Lower lobe of right lung (tissue), 2 donors: ENCODE results near the gene NYAP1. TPM values are rescaled to one million over a fixed set of nuclear protein-coding genes. Genes with fewer than 3 reads are reported as not detected.

ENCODE experiments used
- ATAC-seq, 2 donors: fragments of 200-7000 bp; cut with Tn5 transposase; one replicate each; pipeline ENCODE4 v1.9.1; 2020 to 2022; ENCODE audit warnings: mild to moderate bottlenecking in 2 of 2, moderate library complexity in 2 of 2
- DNase-seq: peaks from one replicate; pipeline ENCODE4 v3.0.0-alpha.2; 2020
- H3K27ac ChIP-seq: fragments of 200-600 bp; one replicate; pipeline ENCODE4 v1.8.0; 2022
- H3K27me3 ChIP-seq: fragments of 200-600 bp; one replicate; pipeline ENCODE4 v1.8.0; 2022; ENCODE audit warnings: low read depth
- H3K36me3 ChIP-seq: fragments of 200-600 bp; one replicate; pipeline ENCODE4 v1.8.0; 2022; ENCODE audit warnings: mild to moderate bottlenecking
- H3K4me1 ChIP-seq: fragments of 200-600 bp; one replicate; pipeline ENCODE4 v1.8.0; 2022
- H3K4me3 ChIP-seq: fragments of 200-600 bp; one replicate; pipeline ENCODE4 v1.8.0; 2022; ENCODE audit warnings: mild to moderate bottlenecking
- H3K9me3 ChIP-seq: fragments of 200-600 bp; one replicate; pipeline ENCODE4 v1.8.0; 2022
- CTCF ChIP-seq: fragments of 200-600 bp; IDR thresholded peaks from one replicate; pipeline ENCODE4 v1.8.0; 2022; ENCODE audit warnings: antibody characterized with exemption, mild to moderate bottlenecking
- intact Hi-C: fragments of 100-400 bp; cut with DNase I; formaldehyde crosslinking; loops from one replicate; pipeline ENCODE4 v1.11.0; 2022
- total RNA-seq: library from RNA; stranded (reverse); fragmentation: NEBNext Ultra II Directional; extraction: Animal tissue kit (Norgen Biotek cat#: 25700); gene quantifications from one replicate; pipeline ENCODE4 v1.2.1, GENCODE V29; 2021
- donor health status: DM: no; HTN: yes; CAD: no; lungs with severe emphysema.

NYAP1 gene
- total RNA-seq, 1 donor from 2014 or later: 1.1 TPM

- no peak for TF ChIP-seq CTCF
- Histone ChIP-seq H3K4me3 (no peak overlapping the region), H3K27me3 (no peaks in the 10 kb centered on the region), H3K4me1 (peaks cover 23% of the 10 kb centered on the region), H3K9me3 (no peaks in the 10 kb centered on the region), H3K36me3 (peaks cover 37% of the 10 kb centered on the region), H3K27ac (peak overlapping the region; percentile 31)
- no peak for DNase-seq
- peak in 1 of 2 donors; percentile 1 for ATAC-seq
- intact Hi-C loops: no loop called here
These were observed 18.4 kb upstream of the NYAP1 start for GRCh38 chr7:100465299-100465698.

DNA sequence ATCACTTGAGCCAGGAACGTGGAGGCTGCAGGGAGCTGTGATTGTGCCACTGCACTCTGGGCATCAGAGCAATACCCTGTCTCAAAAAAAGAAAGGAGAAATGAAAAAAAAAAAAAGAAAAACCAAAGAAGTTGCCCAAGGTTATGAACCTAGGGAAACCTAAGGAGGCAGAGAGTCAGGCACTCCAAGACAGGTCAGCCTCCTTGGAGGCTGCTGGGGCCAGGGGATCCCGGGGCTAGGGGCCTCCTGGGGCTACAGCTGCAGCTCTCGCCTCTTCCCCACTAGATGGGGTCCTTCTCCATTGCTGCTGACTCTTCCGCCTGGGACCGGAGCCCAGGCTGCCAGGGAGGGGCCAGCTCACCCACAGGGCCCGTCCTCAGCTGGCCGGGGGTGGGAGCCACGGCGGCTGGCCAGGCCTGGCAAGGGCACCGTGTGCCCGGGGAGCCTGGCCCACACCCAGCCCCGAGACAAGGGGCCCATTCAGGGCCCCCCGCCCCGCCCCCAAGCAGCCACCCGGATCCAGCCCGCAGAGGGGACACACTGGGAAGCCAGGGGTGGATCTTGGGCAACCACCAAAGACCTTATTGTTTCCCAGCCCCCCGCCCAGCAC, 17.9 kb upstream of the NYAP1 start:
- ATAC-seq: peak; percentile 85 to 86
- Histone ChIP-seq H3K9me3 (no peaks in the 10 kb centered on the region), H3K27me3 (no peaks in the 10 kb centered on the region), H3K36me3 (peaks cover 42% of the 10 kb centered on the region), H3K4me3 (no peak overlapping the region), H3K4me1 (peaks cover 23% of the 10 kb centered on the region), H3K27ac (peak overlapping the region; percentile 31)
- DNase-seq: peak; percentile 80
- intact Hi-C loops: no loop called here
- TF ChIP-seq CTCF: peak; percentile 75

DNA sequence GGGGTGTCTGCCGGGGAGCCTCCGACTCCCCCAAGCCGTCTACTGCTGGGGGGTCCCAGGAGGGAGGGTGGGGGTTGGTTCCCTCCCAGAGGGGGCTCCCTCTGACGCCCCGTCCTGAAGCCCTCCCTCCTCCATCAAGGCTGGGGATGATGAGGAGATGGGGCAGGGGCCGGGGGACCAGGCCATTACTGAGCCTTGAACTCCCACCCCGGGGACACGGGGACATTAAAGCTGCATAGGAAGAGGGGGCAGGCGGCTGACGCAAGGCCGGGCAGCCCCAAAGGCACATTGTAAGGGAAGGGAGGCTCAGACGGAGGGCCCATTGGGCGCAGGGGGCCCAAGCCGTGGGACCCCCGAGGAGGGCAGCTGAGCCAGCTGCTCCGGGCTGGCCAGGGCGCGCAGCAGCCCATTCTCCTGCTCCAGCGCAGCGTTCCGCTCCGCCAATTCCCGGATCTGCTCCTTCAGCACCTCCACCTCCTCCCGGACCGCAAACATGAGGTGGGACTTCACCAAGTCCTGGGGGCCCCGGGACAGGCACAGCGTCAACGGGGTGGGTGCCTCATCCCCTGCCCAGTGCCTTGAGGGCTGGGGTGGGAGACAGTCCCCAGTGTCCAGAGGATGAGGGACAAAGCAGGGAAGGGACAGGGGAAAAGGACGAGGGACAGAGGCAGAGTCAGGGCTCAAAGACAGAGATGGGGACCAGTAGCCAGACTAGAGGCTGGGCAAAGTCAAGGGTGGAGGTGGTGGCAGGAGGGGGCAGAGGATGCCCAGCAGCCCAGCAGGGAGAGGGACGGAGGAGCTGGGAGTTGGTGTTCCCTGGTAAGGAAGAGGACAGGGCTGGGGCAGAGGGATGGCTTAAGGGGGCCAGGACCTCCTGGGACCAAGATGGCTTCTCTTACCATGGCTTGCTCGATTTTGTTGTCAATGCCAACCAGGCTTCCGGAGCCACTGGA, 16.8 kb upstream of the NYAP1 start:
- no peak for DNase-seq
- H3K27ac ChIP-seq: no peak overlapping the region
- H3K27me3 ChIP-seq: no peaks in the 10 kb centered on the region
- intact Hi-C loops: no loop called here
- no peaks in the 10 kb centered on the region for H3K9me3 ChIP-seq
- ATAC-seq: no peak
- no peak for TF ChIP-seq CTCF
- peaks cover 47% of the 10 kb centered on the region for H3K36me3 ChIP-seq
- H3K4me1 ChIP-seq: peaks cover 23% of the 10 kb centered on the region
- no peak overlapping the region for H3K4me3 ChIP-seq

GRCh38 chr7:100467638-100468373, 15.9 kb upstream of the NYAP1 start:
- no peaks in the 10 kb centered on the region for H3K9me3 ChIP-seq
- DNase-seq (no peak), ATAC-seq (no peak)
- no peaks in the 10 kb centered on the region for H3K27me3 ChIP-seq
- H3K4me3 ChIP-seq: no peak overlapping the region
- H3K4me1 ChIP-seq: peaks cover 28% of the 10 kb centered on the region
- H3K36me3 ChIP-seq: peaks cover 47% of the 10 kb centered on the region
- TF ChIP-seq CTCF: no peak
- H3K27ac ChIP-seq: no peak overlapping the region
- intact Hi-C loops: no loop called here

DNA sequence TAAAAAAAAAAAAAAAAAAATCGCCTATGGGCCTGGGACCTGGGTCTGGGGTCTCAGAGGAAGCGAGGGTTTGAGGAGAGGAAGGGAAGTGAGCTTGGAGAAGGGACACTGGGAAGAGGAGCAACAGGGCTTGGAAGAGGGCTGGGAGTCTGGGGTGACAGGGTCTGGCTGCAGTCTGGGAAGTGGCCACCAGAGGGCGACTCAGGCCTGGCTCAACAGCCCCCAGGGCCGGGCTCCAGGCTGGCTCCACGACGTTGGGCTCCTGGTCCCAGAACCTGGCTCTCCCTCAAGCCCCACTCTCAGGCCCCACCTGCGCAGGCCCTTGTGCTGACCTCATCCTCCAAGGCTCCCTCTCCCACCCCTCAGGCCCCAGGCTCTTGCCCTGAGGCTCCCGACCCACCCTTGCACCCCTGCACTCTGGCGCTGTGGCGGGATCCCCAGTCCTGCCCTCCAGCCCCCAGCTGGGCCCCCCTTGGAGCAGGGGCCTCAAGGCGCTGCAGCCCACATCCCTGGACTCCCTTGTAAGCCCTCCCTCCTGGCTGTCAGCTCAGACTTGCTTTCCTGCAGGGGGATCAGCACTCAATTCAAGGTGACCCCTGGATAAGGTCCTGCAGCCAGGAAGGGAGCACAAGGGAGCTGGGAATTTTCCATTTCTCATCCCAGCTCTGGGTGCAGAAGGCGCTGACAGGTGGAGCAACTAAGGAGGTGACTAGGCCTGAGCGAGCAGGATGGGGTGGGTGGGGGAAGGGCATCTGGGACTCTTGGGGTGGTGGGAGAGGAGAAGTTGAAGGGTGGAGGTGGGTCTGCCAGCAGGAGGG, 14.3 kb upstream of the NYAP1 start:
- DNase-seq: peak; percentile 91
- peak; percentile 94 for TF ChIP-seq CTCF
- Histone ChIP-seq H3K4me3 (no peak overlapping the region), H3K9me3 (no peaks in the 10 kb centered on the region), H3K27ac (no peak overlapping the region), H3K36me3 (peaks cover 57% of the 10 kb centered on the region), H3K27me3 (no peaks in the 10 kb centered on the region), H3K4me1 (peaks cover 38% of the 10 kb centered on the region)
- intact Hi-C loops: no loop called here
- peak; percentile 81 to 88 for ATAC-seq
